DMS 273 treated with DMSO at 0.1 percent for 48 hours (cell line): ENCODE results near the gene TMEM145.
"Not testable (repeated sequence)": the region's sequence is repeated elsewhere in the genome, so short reads cannot be mapped to it uniquely, and the experiment has no call there.

Experiments used
- DNase-seq: peaks from one replicate; lab custom pipeline; 2025; lab: John Stamatoyannopoulos, UW

The TMEM145 gene

DNA sequence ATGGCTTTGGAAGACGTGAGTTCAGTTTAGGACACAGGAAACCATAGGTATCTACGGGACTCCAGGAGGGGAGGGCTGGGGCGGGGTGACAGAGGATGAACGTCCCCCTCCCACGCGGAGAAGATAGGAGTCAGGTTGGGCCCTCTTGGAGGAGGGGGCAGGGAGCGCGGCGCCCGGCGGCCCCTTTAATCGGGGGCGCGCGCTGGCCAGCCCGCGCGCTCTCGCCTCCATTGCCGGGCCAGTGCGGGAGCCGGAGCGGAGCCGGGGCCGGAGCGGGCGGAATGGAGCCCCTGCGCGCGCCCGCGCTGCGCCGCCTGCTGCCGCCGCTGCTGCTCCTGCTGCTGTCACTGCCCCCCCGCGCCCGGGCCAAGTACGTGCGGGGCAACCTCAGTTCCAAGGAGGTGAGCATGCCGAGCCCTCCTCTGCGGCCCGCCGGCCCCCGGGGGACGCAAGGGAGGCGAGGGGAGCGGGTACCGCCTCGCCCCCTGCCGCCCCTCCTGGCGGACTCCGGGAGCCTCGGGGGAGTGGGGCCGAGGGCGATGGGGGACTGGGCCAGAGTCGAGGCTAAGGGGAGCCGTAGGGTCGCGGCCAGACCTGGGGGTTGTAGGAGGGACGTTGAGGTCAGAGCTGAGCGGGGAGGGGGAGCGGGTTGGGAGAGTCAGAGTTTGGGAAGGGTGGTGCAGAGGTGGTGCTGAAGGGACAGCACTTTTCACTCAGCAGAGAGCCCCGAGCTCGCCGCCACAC is at the start of gene TMEM145:
Gene TMEM145, plus strand, starts transcription at position 214 of the 744 bp plus-strand sequence. Its CDS starts 68 bp downstream, at position 282.
- peak; percentile 23 for DNase-seq

DNA sequence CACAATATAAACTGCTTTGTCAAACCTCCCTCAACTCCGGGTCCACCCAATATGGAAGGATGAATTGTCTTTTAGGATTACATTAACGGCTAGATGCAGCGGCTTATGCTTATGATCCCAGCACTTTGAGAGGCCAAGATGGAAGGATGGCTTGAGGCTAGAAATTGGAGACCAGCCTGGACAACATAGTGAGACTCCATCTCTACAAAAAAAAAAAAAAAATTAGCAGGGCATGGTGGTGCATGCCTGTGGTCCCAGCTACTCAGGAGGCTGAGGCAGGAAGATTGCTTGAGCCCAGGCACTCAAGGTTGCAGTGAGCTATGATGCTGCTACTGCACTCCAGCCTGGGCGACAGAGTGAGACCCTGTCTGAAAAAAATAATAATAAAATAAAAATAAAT is 47.0 kb upstream of the TMEM145 start:
- DNase-seq = not testable (repeated sequence)

DNA sequence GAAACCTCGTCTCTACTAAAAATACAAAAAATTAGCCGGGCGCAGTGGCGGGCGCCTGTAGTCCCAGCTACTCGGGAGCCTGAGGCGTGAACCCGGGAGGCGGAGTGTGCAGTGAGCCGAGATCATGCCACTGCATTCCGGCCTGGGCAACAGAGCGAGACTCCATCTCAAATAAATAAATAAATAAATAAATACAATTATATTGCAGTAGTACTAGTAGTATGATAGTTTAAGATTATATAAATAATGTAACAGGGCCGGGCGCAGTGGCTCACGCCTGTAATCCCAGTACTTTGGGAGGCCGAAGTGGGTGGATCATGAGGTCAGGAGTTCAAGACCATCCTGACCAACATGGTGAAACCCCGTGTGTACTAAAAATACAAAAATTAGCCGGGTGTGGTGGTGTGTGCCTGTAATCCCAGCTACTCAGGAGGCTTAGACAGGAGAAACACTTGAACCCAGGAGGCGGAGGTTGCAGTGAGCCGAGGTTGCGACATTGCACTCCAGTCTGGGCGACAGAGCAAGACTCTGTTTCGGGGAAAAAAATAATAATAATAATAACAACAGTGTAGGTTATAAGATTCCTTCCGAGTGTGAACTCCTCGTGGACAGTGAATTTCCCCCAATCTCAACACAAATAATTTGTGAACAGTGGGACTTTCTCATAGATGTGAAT is 46.0 kb upstream of the TMEM145 start:
- not testable (repeated sequence) for DNase-seq

DNA sequence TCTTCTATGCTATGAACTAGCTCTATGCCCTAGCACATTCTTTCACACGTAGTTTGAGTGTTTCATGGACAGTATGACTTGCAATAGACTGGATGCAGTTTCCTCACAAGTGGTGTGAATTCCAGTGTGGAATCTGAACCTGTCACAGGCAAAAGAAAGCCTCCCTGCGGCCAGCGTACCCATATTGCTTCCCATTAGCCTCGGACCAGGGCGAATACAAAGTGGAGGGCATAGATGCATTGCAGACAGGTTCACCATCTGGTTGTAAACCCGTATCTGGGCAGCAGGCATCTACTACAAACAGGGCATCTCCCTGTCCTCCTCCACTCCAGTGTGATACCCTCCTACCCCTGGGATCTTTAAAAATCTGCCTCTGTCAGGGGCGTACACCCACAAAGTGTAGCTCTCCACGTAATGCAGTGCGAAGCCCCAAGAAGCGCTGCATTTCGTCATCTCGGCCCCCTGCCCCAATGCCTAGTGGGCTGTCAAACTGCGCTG is 45.4 kb upstream of the TMEM145 start:
- no peak for DNase-seq

DNA sequence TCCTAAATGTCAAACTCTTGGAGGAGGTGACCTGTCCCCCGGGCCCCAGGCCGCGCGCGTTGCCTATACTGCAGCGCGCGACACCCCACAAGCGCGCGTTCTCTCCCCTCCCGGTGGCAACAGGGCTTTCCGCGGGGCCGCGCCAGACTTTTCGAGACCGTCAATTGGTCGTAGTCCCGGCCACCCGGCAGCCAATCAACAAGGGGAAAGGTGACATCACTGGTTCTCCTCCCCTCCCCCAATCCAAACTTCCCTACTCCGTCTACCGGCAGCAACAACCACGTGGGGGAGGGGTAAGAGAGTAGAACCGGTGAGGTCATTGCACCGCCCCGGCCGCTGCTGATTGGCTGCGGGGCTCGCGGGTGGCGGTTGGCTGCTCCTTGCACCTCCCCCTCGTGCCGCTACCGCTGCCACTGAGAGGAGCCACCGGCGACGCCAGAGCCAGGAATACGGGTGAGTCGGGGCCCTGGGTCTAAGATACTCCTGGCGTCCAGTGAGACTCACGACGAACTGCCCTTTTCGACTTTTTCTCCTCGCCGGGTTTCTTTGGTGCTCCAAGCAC is 44.9 kb upstream of the TMEM145 start:
- DNase-seq = peak; percentile 98

DNA sequence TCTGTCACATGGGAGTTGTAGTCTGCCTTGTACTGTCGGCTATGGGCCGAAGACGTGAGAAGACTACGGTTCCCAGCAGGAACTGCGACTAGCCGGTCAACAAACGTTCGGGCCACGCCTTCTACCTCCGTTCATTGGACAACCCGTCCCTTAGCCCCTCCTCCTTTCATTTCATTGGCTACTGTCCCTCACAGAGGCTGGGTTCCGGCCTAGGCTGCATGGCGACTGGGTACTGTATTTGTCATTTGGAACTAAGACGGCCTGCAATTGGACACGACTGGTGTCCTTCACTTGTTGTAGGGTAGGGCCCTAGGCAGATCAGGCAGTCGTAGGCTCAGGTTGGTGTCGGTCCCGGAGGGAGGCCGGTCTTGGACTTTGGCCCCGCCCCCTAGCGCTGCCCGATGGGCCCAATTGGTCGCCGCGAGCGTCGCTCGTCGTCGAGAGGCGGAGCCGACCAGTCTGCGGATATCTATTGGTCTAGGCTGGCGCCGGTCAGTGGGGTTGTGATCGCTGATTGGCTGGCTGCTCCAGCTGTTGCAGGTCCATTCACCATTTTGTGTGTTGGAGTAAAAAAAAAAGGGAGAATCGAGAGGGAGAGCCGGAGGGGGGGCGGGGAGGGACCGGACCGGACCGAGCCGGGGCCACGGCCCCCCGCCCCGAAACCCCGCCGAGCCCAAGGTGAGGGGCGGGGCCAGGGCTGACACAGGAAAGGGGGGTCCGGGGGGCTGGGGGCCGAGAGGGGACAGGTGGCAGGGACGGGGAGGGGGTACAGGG is 44.2 kb upstream of the TMEM145 start, which contains the start of gene CIC:
Gene CIC, plus strand, starts transcription at position 549 of the 774 bp plus-strand sequence. CDS start 2,532 bp downstream, outside the sequence.
- DNase-seq = peak; percentile 100

DNA sequence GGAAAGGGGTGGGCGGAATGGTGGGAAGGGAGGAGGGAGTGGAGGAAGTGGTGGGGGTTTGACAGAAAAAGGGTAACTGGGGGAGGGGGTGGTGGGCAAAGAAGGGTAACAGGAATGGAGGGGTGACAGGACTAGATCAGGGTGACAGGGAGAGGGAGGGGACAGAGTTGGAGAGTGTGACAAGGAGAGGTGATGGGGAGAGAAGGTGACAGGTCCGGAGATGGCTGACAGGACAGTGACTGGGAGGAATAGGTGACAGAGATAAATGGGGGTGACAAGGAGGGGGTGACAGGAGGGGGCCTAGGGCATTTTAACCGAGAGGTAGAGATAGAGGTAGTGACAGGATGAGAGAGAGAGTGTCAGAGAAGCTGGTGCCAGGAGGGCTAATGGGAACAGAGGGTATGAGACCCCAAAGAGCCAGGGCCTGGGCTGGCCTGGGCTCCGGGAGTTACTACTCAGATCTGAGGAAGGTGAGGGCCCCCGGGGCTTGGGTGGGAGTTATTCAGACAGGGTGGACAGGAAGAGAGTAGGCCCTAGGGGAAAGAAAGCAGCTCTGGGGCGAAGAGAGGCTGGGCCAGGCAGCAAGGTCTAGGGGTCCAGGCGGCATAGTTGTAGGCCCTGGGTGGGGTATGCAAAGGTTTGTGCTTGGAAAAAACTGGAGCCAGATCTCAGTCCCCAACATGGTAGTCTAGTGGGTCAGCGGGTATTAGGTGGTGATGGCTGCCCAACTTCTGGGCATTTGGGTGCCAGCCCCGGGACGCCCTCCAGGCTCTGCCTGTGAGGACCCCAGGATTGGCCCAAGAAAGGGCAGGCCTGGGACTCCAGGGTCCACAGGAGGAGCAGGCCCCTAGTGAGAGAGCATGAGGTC is 43.4 kb upstream of the TMEM145 start:
- DNase-seq = no peak

DNA sequence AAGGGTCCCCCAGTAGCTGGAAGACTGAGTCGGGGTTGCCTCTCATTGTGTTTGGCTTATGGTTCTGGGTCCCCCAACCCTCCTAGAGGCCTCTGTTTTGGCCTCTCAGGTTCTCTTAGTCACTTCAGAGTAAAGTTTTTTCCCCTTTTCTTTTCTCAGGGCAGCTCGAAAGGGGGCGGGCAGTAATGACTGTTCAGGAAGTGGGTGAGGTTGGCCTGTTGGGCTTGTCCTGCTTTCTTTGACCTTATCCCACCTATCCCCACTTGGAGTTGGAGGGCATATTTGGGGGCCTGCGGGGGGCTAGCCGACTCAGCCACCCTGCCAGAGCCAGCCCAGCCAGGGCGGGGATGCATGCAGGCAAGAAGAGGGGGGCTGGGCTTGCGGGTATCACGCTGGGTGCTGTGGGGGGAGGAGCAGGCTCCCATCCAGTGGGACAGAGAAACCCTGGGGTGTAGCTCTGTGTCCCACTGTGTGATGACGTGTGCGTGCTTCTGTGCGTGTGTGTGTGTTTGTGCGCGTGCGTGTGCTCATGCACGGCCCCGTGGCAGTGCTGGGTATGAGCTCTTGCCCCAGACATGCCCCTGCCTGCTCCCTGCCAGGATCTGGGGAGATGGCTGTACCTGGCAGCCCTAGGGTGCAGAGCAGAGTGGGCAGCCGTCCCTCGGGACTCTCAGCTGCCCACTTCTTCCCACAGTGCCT is 42.6 kb upstream of the TMEM145 start:
- DNase-seq = no peak

DNA sequence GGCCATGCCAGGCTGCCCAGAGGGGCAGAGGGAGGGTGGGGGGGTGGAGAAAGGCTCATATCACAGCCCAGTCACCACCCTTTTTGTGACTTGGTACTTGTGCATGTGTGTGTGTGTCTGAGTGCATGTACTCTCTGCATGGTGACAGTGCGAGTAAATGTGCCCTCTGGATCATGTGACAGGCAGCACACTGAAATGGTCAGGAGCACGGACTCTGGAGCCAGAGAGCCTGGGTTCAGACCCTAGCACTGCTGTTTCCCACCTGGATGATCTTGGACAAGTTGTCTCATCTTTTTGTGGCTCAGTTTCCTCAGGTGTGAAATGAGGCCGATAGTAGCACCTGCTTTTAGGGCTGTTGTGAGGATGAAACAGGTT is 42.1 kb upstream of the TMEM145 start:
- no peak for DNase-seq

DNA sequence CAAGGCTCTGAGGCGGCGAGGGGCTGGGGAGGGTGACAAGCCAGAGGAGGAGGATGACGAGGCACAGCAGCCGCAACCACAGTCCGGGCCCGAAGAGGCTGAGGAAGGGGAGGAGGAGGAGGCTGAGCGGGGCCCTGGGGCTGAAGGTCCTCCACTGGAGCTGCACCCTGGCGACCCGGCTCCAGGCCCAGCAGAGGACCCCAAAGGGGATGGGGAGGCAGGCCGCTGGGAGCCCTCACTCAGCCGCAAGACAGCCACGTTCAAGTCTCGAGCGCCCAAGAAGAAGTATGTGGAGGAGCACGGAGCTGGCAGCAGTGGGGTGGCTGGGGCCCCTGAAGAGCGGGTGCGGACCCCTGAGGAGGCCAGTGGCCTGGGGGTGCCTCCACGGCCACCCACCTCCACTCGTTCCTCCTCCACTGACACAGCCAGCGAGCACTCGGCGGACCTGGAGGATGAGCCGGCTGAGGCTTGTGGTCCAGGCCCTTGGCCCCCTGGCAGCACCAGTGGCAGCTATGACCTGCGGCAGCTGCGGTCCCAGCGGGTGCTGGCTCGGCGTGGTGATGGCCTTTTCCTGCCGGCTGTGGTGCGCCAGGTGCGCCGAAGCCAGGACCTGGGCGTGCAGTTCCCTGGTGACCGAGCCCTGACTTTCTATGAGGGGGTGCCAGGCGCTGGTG is 41.1 kb upstream of the TMEM145 start:
- DNase-seq = no peak

DNA sequence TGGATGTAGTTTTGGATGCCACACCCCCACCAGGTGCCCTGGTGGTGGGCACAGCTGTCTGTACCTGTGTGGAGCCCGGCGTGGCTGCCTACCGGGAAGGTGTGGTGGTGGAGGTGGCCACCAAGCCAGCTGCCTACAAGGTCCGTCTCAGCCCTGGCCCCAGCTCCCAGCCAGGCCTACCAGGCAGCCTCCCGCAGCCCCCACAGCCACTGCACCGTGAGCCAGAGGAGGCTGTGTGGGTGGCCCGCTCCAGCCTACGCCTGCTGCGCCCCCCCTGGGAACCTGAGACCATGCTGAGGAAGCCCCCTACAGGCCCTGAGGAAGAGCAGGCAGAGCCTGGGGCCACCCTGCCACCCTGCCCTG is 40.6 kb upstream of the TMEM145 start:
- DNase-seq = no peak

DNA sequence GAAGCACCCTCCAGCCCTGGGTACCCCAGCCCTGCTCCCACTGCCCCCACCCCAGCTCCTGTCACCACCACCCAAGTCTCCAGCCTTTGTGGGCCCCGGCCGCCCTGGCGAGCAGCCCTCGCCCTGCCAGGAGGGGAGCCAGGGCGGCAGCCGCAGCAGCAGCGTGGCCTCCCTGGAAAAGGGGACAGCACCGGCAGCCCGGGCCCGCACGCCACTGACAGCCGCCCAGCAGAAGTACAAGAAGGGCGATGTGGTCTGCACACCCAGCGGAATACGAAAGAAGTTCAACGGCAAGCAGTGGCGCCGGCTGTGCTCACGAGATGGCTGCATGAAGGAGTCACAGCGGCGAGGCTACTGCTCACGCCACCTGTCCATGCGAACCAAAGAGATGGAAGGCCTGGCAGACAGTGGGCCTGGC is 40.1 kb upstream of the TMEM145 start:
- no peak for DNase-seq

DNA sequence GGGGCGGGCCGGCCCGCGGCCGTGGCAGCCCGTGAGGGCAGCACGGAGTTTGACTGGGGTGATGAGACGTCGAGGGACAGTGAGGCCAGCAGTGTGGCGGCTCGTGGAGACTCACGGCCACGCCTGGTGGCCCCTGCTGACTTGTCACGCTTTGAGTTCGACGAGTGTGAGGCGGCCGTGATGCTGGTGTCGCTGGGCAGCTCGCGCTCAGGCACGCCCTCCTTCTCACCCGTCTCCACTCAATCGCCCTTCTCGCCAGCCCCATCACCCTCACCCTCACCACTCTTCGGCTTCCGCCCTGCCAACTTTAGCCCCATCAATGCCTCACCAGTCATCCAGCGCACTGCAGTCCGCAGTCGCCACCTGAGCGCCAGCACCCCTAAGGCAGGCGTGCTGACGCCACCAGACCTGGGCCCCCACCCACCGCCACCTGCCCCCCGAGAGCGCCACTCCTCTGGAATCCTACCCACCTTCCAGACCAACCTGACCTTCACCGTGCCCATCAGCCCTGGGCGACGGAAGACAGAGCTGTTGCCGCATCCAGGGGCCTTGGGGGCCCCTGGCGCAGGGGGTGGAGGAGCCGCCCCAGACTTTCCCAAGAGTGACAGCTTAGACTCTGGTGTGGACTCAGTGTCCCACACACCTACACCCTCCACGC is 39.6 kb upstream of the TMEM145 start:
- DNase-seq = no peak

DNA sequence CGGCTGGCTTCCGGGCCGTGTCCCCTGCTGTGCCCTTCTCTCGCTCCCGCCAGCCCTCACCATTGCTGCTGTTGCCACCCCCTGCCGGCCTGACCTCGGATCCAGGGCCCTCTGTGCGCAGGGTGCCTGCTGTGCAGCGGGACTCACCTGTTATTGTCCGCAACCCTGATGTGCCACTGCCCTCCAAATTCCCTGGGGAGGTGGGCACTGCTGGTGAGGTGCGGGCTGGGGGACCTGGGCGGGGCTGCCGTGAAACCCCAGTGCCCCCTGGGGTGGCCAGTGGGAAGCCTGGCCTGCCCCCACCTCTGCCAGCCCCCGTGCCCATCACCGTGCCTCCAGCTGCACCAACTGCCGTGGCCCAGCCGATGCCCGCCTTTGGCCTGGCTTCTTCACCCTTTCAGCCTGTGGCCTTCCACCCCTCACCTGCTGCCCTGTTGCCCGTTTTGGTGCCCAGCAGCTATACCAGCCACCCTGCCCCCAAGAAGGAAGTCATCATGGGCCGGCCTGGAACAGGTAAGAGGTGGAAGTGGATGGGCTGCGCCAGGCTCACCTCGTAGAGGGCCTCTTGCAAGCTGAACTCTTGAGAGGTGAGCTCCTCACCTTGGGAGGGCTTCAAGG is 38.9 kb upstream of the TMEM145 start:
- no peak for DNase-seq

DNA sequence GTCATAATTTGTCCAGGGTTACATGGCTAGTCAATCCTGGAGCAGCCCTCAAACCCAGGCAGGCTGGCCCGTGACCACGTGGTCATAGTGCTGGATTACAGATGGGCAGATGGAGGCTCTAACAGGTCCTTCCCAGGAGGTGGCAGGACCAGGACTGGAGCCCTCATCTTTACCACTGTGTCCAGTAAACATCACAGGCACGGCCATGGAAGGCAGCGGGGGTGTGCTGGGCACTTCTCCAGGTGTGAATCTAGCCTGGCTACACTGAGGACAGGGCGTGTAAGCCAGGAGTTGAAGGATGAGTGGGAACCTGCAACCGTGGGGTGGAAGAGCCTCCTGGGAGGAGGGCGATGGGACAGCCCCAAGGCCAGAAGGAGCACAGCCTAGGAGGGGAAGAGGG is 38.0 kb upstream of the TMEM145 start:
- no peak for DNase-seq

DNA sequence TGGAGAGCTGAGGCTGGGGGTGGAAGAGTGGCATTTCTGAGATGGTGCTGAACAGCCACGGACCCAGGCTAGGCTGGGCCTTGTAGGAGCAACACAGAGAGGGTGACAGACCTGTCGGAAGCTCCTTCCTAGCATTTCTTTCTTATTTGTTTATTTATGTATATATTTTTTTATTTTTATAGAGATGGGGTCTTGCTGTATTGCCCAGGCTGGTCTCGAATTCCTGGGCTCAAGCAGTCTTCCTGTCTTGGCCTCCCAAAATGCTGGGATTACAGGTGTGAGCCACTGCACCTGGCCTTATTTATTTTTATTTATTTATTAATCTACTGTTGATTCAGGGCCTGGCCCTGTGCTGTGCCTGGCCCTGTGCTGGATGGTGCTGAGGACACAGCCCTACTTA is 37.6 kb upstream of the TMEM145 start:
- no peak for DNase-seq

DNA sequence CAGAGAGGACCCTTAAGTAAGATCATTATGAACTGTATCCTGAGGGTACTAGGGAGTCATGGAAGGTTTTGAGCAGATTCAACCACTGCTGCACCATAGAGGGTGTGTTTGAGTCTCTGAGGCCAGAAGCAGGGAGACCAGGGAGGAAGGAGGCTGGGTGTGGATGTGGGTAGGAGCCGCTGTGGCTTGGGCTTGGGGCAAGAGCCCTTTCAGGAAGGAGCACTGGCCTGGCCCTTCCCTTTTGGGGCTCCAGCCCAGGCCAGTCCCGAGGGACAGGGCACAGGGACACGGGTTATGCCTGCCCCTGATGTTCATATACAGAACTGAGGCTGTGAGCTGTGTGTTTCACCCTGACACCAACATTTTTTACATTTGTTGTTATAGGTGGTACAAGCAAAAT is 36.8 kb upstream of the TMEM145 start:
- DNase-seq = no peak

DNA sequence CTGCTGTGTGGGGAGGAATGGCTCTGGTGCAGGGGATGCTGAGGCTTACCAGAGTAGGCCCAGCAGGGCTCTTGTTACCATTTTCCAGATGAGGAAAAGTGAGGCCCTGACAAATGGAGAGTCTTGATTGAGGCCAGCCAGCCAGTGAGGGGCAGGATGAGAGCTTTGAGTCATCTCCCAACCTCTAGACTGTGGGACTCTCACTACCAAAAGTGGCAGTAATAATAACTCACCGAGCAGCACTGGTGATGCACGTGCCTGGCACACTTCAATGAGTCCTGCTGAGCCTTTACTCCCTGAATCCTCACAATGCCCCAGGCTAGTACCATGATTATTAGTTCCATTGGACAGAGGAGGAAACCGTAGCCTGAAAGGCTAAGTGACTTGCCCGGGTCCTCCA is 36.3 kb upstream of the TMEM145 start:
- no peak for DNase-seq

DNA sequence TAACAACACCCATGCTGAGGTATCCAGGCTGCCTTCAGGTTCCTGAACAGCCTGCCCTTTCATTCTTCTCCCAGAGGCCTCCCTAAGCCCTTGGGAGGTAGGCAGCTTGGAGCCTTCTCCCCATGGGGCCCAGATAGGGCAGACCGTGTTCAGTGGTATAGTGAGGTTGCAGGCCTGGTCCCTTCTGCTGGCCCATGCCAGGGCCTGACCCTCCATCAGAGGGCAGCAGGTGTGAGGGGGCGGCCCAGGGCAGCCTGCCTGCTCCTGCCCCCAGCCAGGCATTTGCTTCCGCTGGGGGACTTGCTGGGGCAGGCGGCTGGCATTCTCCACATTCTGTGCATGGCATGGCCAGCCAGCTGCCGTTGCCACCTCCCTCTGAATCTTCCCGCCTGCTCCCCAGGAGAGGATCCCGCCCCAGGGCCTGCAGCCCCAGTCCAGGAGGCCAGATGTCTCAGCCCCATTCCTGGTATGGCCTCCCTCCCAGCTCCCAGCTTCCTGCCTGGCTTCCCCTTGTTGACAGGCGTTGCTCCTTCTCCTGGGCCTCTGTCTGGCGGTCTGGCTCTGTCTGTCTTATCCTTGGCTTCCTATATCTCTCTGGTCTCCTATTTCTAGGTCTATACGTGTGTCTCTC is 35.2 kb upstream of the TMEM145 start:
- DNase-seq = peak; percentile 90
